HFF-Myc (cell line): Measurements from ENCODE around the gene RNGTT.

Experiments
- DNase-seq: peaks from one replicate; pipeline ENCODE4 v3.0.0-alpha.2; 2011; ENCODE audit warnings: low read depth; ENCODE audit errors: extremely low read depth
- H3K4me3 ChIP-seq: replicated peaks from 2 replicates; pipeline ENCODE4 v1.5.1; 2011; ENCODE audit warnings: low read depth, mild to moderate bottlenecking, control low read depth, low read length
- TF ChIP-seq, protein P1 (sequence below): IDR thresholded peaks from 2 replicates; pipeline ENCODE4 v1.5.1; 2012; ENCODE audit warnings: mild to moderate bottlenecking, low read depth, low read length, control low read depth; ENCODE audit errors: missing control alignments

Gene RNGTT

DNA sequence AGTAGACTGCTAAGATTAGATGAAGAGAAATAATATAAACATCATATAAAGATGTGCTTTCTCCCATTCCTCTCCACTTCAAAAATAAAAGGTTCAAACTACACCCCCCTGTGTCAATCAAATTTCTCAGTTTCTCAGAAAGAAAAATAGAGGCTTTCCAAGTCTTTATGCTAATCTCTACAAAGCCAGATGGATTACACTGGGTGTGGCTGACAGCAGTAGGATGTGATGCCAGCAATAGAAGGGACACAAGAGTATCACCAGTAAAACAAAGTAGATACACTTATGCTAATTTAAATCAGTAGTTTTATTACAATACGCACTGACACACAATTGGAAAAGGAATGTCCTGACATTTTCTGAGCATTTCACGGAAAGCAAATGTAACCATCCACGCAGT is 353.4 kb downstream of the RNGTT start:
- TF ChIP-seq, protein P1, sequence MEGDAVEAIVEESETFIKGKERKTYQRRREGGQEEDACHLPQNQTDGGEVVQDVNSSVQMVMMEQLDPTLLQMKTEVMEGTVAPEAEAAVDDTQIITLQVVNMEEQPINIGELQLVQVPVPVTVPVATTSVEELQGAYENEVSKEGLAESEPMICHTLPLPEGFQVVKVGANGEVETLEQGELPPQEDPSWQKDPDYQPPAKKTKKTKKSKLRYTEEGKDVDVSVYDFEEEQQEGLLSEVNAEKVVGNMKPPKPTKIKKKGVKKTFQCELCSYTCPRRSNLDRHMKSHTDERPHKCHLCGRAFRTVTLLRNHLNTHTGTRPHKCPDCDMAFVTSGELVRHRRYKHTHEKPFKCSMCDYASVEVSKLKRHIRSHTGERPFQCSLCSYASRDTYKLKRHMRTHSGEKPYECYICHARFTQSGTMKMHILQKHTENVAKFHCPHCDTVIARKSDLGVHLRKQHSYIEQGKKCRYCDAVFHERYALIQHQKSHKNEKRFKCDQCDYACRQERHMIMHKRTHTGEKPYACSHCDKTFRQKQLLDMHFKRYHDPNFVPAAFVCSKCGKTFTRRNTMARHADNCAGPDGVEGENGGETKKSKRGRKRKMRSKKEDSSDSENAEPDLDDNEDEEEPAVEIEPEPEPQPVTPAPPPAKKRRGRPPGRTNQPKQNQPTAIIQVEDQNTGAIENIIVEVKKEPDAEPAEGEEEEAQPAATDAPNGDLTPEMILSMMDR = no peak
- no peak for DNase-seq
- no peak overlapping the region for H3K4me3 ChIP-seq

DNA sequence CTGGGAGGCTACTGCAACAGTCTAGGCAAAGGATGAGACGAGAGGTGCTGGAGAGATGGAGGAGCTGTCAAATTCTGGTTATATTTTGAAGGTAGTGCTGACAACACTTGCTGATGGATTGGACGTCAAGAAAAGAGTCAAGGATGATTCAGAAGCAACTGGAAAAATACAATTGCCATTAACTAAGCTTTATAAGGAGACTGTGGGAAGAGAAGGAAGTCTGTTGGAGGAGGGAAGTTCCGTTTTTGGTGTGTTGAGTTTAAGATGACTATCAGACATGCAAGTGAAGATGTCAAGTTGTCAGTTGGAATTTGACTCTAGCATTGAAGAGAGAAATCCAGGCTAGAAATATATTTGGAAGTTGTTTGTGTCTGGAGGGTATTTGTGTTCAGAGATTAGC is 358.1 kb downstream of the RNGTT start:
- TF ChIP-seq, protein P1 = no peak
- no peak for DNase-seq
- H3K4me3 ChIP-seq = no peak overlapping the region

DNA sequence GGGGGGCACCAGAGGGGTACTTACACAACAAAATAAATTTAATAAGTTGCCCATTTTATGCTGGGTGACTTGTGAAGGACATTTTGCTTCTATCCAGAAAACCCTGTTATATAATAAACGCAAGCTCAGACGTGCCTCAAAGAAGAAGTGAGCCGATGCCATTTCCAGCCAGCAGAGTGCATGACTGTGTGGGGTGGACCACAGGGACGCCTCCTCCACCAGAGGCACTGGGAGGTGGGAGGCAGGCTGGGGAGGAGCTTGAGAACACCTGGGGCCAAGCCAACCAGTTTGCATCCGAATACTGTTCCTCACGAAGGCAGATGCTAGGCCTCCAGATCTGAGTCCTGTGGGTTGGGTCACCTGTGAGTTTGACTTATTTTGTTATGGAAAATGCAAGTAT is 363.8 kb downstream of the RNGTT start:
- no peak for DNase-seq
- TF ChIP-seq, protein P1 = no peak
- H3K4me3 ChIP-seq = no peak overlapping the region

DNA sequence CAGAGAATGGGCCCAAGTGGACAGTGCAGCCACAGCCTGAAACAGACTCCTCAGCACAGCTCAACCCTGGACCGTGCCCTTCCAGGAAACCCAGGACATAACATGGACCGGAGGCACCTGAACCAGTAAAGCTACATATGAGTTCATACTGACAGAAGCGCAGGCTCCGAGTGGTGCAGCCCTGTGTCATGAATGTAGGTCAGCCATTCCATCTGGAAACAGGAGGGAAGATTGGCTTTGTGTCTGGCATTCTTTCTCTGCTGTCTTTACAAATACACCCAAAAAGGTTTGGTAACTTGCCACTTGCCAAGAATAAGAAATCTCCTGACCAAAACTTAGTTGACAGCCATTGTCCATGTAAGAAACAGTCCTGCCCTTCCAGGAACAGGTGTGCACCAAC is 366.6 kb downstream of the RNGTT start:
- no peak for DNase-seq
- no peak overlapping the region for H3K4me3 ChIP-seq
- TF ChIP-seq, protein P1 = no peak

DNA sequence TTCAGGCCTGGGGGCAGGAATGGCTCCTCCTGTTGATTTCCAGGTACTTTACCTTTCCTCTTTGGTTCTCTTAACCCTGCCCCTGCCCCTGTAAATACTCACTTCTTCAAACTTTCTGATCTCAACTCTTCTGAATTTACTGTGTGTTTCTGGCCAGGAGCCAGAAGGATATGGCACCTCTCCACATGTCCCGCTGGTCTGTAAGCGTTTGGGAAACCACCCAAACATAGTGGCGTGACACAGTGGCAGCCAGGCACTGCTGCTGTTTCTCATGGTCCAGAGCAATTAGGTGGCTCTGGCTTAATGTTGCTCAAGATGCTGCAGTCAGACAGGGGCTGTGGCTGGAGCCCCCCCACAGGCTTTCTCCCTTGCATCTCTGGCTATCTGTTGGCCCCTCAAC is 374.5 kb downstream of the RNGTT start:
- DNase-seq = no peak
- TF ChIP-seq, protein P1 = no peak
- H3K4me3 ChIP-seq = no peak overlapping the region

DNA sequence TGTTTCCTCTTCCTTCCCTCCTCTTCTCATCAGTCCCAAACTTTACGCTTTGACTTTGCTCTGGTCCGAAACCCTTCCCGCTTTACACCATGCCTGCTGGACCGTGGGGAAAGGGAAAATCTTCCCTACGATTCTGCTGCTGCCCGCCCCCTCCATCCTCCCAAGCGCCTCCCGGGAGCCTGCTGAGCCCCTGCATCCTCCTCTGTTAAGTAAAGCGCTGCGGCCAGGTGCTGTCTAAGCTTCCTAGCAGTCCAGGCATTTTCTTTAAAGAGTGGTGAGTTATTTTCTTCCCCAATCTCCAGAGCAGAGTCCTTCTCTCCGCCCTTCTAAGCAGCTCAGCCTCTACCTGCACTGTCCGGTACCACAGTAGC is 376.3 kb downstream of the RNGTT start:
- no peak overlapping the region for H3K4me3 ChIP-seq
- TF ChIP-seq, protein P1 = no peak
- no peak for DNase-seq

DNA sequence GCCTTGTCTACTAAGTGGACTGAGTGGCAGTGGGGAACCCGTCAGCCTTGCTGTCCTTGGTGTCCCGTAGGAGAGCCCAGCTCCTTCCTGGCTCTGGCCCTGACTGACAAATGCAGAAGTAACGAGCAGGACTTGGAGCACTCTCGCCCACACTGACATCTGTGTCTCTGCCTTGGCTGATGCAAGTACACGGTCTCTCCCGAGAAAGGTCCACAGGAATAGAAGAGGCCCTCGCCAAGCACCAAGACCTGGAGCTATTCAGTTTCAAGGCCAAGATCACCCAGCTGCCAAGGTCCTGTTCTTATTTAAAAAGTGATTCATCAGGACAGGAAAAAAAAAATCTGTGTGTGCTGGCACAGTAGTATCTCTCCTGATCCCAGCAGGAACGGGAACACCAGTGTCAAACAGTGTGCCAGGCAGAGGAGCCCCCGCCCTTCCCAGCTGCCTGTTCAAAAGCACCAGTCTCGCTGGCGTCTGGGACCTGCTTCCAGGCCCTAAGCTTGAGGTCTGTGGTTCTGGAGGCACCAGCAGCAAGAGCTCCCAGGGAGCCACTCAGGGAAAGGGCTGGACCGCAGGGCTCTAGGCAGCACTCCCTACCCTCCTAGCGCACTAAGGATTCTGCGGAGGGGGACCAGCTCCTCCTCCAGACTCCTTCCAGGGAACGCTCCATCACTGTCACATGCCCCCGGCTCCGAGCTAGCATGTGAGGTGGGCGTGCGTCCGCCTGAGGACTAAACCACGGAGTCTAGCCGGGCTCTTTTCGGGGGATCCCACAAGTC is 376.9 kb downstream of the RNGTT start:
- DNase-seq = no peak
- TF ChIP-seq, protein P1 = no peak
- H3K4me3 ChIP-seq = no peak overlapping the region
